ENCODE data around the gene CREB1.
A peak's percentile ranks its signal among the peaks of the same experiment; 100 is the strongest.
"Not testable (repeated sequence)": the region's sequence is repeated elsewhere in the genome, so short reads cannot be mapped to it uniquely, and the experiment has no call there.

The CREB1 gene

GRCh38 chr2:207529330-207530159, at the start of gene CREB1:
Gene CREB1 (plus strand): TSS chr2:207529962. CDS start chr2:207555636, 25,674 bp downstream.
- DNase-seq, result peak; percentile 80 to 90

DNA sequence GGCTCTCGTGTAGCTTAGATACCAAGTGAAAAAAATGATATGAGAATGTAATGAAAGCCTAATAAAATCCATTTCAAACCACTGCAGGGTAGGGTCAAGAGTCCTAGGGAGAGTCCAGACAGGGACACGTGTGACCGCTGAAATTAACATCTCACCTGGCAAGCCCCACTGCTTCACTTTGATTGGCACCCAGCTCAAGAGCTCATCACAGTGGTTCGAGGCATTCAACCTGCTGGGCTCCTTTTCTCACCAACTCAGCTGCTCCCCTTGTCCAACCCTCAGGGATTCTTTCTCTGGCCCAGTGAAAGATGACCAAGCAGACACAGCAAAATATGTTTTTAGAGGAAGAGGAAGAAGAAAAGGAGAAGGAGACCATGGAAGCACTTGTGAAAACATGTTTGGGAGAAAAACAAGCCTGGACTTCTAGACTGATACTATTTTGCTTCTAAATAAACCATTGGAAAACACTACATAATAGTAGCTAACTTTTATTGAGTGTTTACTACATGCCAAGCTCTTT, 49.2 kb upstream of the CREB1 start:
- no peak for DNase-seq

DNA sequence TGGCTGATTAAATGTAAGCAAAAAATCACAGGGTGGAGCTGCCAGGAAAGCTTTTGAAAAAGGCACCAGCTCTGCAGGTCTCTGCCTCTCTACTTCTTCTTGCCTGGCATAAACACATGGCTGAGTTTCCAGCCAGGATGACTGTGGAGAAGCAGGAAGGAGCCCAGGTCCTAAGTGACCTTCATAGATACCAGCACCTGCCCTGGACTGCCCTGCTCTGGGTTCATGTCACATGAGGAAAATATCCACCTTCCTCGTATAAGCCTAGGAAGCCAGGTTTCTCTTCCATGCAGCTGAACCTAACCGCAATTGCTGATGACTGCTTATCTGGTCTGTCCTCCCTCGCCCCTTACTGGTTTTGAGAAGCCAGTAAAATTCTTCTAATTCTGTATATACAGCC, 47.8 kb upstream of the CREB1 start:
- DNase-seq, result no peak

DNA sequence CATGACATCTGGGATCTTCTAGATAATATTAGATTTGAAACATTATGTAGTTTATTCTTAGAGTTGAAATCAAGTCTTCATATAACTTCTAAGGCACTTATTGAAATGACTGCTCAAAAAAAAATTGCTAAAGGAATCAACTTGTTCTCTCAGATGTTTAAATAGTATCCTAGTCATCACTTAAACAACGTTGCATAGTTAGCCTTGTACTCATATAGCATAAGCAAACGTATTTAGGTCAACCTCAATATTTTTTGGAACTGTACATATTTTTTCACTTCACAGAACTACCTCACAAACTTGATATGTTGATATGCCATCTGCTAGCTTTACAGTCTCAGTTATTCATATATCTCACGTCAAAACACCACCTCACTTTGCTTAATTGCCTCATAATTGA, 47.1 kb upstream of the CREB1 start:
- DNase-seq, result no peak

DNA sequence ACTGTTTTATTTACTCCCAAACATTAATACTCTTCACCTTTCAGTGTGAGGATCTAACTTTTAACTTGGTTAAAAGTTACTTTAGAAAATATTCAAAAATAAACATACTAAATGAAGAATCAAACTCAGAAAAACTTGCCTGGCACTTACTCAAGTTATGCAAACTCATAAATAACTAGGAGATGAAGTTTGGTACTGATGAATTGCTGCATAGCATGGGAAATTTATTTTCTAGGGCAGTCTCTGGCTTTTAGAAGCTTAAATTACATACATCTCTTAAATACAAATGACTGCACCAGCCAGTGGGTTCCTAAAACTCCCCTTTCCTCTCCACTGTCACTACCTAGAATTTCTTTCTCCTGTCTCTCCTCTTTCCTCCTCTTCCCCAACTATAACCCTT, 46.7 kb upstream of the CREB1 start:
- no peak for DNase-seq

DNA sequence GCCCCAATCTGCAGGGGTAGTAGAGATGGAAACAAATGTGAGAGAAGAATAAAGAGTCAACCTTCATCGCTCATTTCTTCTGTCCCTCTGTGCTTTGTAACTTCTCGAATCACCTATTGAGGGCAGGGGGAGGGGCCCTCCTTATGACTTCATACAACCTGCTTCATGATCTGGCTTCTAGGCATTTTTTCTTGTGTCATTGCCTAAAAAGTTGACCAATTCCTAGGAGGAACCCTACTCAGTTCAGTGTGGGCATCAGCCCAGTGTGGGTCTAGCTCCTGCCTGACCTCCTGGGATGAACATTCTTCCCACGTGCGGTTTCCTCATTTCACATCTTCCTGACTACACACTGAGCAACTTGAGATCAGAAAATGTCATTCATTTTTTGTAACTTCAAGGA, 46.3 kb upstream of the CREB1 start:
- DNase-seq, result no peak

- DNase-seq, result no peak
These were observed 45.0 kb upstream of the CREB1 start for GRCh38 chr2:207484444-207485391.

GRCh38 chr2:207487650-207488311, 42.0 kb upstream of the CREB1 start:
- peak; percentile 14 to 55 for DNase-seq

GRCh38 chr2:207489251-207489650, 40.5 kb upstream of the CREB1 start:
- DNase-seq, result no peak

GRCh38 chr2:207490441-207490840, 39.3 kb upstream of the CREB1 start:
- no peak for DNase-seq

DNA sequence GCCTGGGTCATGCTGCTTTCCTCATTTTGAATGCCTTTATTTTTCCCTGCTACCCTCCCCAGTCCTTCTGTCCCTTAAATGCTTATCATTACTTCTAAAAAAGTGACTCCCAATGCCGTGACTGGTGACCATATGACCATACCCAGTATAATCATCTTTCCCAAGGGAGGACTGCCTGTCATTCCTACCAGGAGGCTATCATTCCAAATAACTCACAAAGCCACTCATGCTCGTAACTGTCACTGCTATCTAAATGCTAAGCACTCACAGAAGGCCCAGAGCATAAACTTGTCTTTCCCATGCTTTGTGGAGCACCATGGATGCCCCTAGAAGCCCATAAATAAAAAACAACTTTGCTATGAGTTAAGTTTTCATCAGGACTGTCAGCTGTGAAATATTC, 38.7 kb upstream of the CREB1 start:
- no peak for DNase-seq

- no peak for DNase-seq
These were observed 37.8 kb upstream of the CREB1 start for GRCh38 chr2:207491956-207492355.

DNA sequence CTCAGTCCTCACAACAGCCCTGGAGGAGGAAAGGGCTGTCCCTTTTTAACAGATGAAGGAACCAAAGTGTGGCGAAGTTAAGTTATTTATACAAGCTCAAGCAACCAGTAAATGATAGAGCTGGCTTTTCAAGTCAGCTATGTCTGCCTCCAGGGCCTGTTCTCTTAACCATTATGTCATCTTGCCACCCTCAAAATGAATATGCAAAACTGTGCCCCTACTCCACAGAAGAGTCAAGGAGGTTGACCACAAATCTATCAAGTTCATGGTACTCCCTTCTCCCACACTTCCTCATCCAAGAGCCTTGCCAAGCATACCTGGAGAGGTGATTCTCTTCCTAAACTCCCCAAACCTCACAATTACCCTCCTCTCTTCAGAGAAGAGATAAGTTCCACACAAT, 37.3 kb upstream of the CREB1 start:
- no peak for DNase-seq

DNA sequence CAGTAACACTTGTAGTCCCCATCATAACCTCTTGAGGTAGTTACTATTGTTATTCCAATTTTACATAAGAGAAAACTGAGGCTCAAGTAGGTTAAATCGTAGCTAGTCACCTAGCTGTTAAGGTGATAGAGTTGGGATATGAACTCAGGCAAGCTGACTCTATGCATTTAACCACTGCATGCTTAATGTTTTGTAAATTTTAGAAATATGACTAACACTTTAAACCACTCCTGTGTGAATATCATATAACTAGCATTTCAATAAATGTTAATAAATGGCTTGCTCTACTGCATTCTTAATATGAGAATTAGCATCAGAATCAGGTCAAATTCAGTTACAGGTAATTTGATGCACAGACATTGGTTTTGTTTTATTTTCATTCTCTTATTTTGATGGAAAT, 35.6 kb upstream of the CREB1 start:
- no peak for DNase-seq

GRCh38 chr2:207496936-207497335, 32.8 kb upstream of the CREB1 start:
- DNase-seq, result not testable (repeated sequence)

DNA sequence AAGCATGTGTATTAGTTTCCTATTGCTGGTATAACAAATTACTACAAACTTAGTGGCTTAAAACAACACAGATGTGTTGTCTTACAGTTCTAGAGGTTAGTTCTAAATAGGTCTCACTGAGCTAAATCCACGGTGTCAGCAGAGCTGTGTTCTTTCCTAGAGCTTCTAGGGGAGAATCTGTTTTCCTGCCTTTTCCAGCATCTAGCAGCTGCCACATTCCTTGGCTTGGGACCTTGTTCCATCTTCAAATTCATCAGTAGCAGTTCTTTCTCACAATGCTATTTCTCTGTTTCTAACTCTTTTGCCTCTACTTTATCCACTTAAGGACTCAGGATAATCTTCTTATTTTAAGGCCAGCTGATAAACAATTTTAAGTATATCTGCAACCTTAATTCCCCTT, 32.2 kb upstream of the CREB1 start:
- DNase-seq, result peak in 1 of 2 experiments; percentile 25

GRCh38 chr2:207498427-207498826, 31.3 kb upstream of the CREB1 start:
- DNase-seq, result no peak

DNA sequence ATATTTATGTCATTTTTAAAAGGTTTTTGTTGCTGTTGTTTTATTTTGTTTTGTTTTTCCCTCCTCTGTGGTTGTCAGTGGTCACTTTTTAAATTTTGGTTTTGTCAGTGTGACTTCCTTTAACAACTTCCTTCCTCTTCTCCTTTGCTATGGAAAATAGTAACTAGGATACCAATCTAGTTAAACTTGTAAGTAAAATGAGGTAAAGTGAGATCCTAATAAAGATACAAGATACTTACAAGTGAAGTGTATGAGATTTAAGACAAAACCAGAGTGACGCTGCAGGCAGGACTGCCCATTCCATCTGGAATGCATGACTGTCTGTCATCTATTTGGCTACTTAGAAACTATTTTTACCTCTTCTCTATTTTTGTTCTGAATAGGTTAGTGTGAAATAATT, 30.6 kb upstream of the CREB1 start:
- DNase-seq, result no peak

- no peak for DNase-seq
These were observed 27.8 kb upstream of the CREB1 start for GRCh38 chr2:207501802-207502576.

- DNase-seq, result no peak
These were observed 27.1 kb upstream of the CREB1 start for GRCh38 chr2:207502577-207503198.

- no peak for DNase-seq
These were observed 26.5 kb upstream of the CREB1 start for GRCh38 chr2:207503234-207503633.
